IMR-90 (cell line): ENCODE measurements around the gene ATP12A. TPM values are rescaled to one million over a fixed set of nuclear protein-coding genes. Genes with fewer than 3 reads are reported as not detected.

Source experiments
- ATAC-seq: fragments of 200-7000 bp; cut with Tn5 transposase; 2 replicates; pipeline ENCODE4 v1.9.1; 2020; ENCODE audit warnings: low read depth, mild to moderate bottlenecking, moderate library complexity
- BruUV-seq: library from RNA; stranded (reverse); fragments of 400-500 nt; replicated peaks from 2 replicates; lab custom pipeline; 2021; lab: Mats Ljungman, UMichigan
- CTCF ChIA-PET: fragments of 300-600 bp; formaldehyde crosslinking; extraction: SDS; loops from one replicate; lab custom pipeline; 2021; ENCODE audit warnings: antibody characterized with exemption; lab: Yijun Ruan, JAX
- POLR2A ChIA-PET: fragments of 300-600 bp; sonication (Branson Sonifier 250); formaldehyde crosslinking; loops from one replicate; lab custom pipeline; 2022; ENCODE audit warnings: antibody characterized with exemption; ENCODE audit not compliant: unreplicated experiment; lab: Charles Lee
- DNase-seq: peaks from one replicate; pipeline ENCODE4 v3.0.0; 2013
- H2AFZ ChIP-seq: replicated peaks from 2 replicates; pipeline ENCODE3; 2013; ENCODE audit warnings: low read length, mild to moderate bottlenecking; ENCODE audit not compliant: poor library complexity
- H2AK5ac ChIP-seq: 2 replicates; pipeline ENCODE4 v1.6.1; 2013; ENCODE audit warnings: low read depth, low read length, inconsistent platforms
- H2AK9ac ChIP-seq: replicated peaks from 2 replicates; pipeline ENCODE3; 2013; ENCODE audit warnings: mild to moderate bottlenecking, low read depth, low read length, moderate library complexity; ENCODE audit not compliant: poor library complexity
- H2BK120ac ChIP-seq: 2 replicates; pipeline ENCODE4 v1.6.1; 2013; ENCODE audit warnings: low read depth, low read length, inconsistent platforms
- H2BK15ac ChIP-seq: 3 replicates; pipeline ENCODE4 v1.6.1; 2013; ENCODE audit warnings: low read depth, low read length, inconsistent platforms
- H2BK20ac ChIP-seq: 2 replicates; pipeline ENCODE4 v1.6.1; 2013; ENCODE audit warnings: low read depth, mild to moderate bottlenecking, inconsistent platforms, low read length, moderate library complexity
- H2BK5ac ChIP-seq: 2 replicates; pipeline ENCODE4 v1.6.1; 2013; ENCODE audit warnings: mild to moderate bottlenecking, low read depth, low read length, inconsistent platforms; ENCODE audit not compliant: poor library complexity, severe bottlenecking
- H3K14ac ChIP-seq: replicated peaks from 2 replicates; pipeline ENCODE4 v1.6.1; 2013; ENCODE audit warnings: low read depth, low read length, inconsistent platforms
- H3K18ac ChIP-seq: 2 replicates; pipeline ENCODE4 v1.6.1; 2013; ENCODE audit warnings: low read depth, low read length, control low read depth
- H3K23ac ChIP-seq: 2 replicates; pipeline ENCODE4 v1.6.1; 2013; ENCODE audit warnings: low read depth, low read length, inconsistent platforms
- H3K27ac ChIP-seq: 2 replicates; pipeline ENCODE4 v1.5.1; 2013; ENCODE audit warnings: mild to moderate bottlenecking, control low read depth, low read length; ENCODE audit not compliant: insufficient read depth
- H3K27me3 ChIP-seq: 2 replicates; pipeline ENCODE4 v1.6.1; 2013; ENCODE audit warnings: low read length; ENCODE audit not compliant: control insufficient read depth, insufficient read depth
- H3K36me3 ChIP-seq: 2 replicates; pipeline ENCODE4 v1.6.1; 2013; ENCODE audit warnings: low read length, mixed read lengths; ENCODE audit not compliant: control insufficient read depth, insufficient read depth
- H3K4ac ChIP-seq: 2 replicates; pipeline ENCODE4 v1.6.1; 2013; ENCODE audit warnings: low read depth, low read length, inconsistent platforms
- H3K4me1 ChIP-seq: 2 replicates; pipeline ENCODE4 v1.6.1; 2013; ENCODE audit warnings: low read length, mixed read lengths; ENCODE audit not compliant: control insufficient read depth, insufficient read depth
- H3K4me2 ChIP-seq: 2 replicates; pipeline ENCODE4 v1.6.1; 2013; ENCODE audit warnings: low read depth, mild to moderate bottlenecking, control low read depth, low read length, moderate library complexity
- H3K4me3 ChIP-seq: 2 replicates; pipeline ENCODE4 v1.5.1; 2013; ENCODE audit warnings: low read depth, mild to moderate bottlenecking, control low read depth, low read length, moderate library complexity; ENCODE audit not compliant: insufficient read depth
- H3K56ac ChIP-seq: 2 replicates; pipeline ENCODE4 v1.6.1; 2013; ENCODE audit warnings: low read length, inconsistent platforms; ENCODE audit not compliant: insufficient read depth; ENCODE audit errors: extremely low read depth
- H3K79me1 ChIP-seq, 2 experiments: 2 replicates each; pipeline ENCODE4 v1.6.1; 2013; ENCODE audit warnings: low read length in 2 of 2, inconsistent platforms in 1 of 2, low read depth in 1 of 2
- H3K9ac ChIP-seq: 2 replicates; pipeline ENCODE4 v1.6.1; 2013; ENCODE audit warnings: low read depth, low read length, control low read depth
- H3K9me1 ChIP-seq: 2 replicates; pipeline ENCODE4 v1.6.1; 2013; ENCODE audit warnings: low read length, inconsistent platforms; ENCODE audit not compliant: insufficient read depth
- H3K9me3 ChIP-seq: 2 replicates; pipeline ENCODE4 v1.6.1; 2013; ENCODE audit warnings: low read length; ENCODE audit not compliant: control insufficient read depth, insufficient read depth
- H4K20me1 ChIP-seq: 2 replicates; pipeline ENCODE4 v1.6.1; 2013; ENCODE audit warnings: low read length, inconsistent platforms; ENCODE audit not compliant: insufficient read depth
- H4K5ac ChIP-seq: 2 replicates; pipeline ENCODE4 v1.6.1; 2013; ENCODE audit warnings: mild to moderate bottlenecking, low read depth, low read length, control low read depth
- H4K8ac ChIP-seq, 2 experiments: 2 replicates each; pipeline ENCODE4 v1.6.1; 2013; ENCODE audit warnings: low read depth in 2 of 2, low read length in 2 of 2, control low read depth in 1 of 2, inconsistent platforms in 1 of 2
- H4K91ac ChIP-seq: 2 replicates; pipeline ENCODE4 v1.6.1; 2013; ENCODE audit warnings: low read depth, low read length, inconsistent platforms; ENCODE audit not compliant: insufficient read depth
- CEBPB ChIP-seq: IDR thresholded peaks from 2 replicates; pipeline ENCODE4 v1.6.1; 2012; ENCODE audit warnings: low read depth, low read length, improper control_type of control experiment
- CHD1 ChIP-seq: IDR thresholded peaks from 2 replicates; pipeline ENCODE4 v1.6.1; 2012; ENCODE audit warnings: low read depth, low read length, improper control_type of control experiment
- MAFK ChIP-seq: IDR thresholded peaks from 2 replicates; pipeline ENCODE4 v1.6.1; 2012; ENCODE audit warnings: low read depth, low read length, improper control_type of control experiment
- MAZ ChIP-seq: IDR thresholded peaks from 2 replicates; pipeline ENCODE4 v1.6.1; 2012; ENCODE audit warnings: low read depth, mild to moderate bottlenecking, low read length, improper control_type of control experiment, moderate library complexity, borderline replicate concordance
- NFE2L2 ChIP-seq: fragments of 150-350 bp; IDR thresholded peaks from 2 replicates; pipeline ENCODE4 v1.6.1; 2016; ENCODE audit warnings: low read depth, mild to moderate bottlenecking, low read length
- POLR2A ChIP-seq: IDR thresholded peaks from 2 replicates; pipeline ENCODE4 v1.6.1; 2012; ENCODE audit warnings: mild to moderate bottlenecking, low read depth, low read length
- RAD21 ChIP-seq: IDR thresholded peaks from 2 replicates; pipeline ENCODE4 v1.6.1; 2012; ENCODE audit warnings: low read length, improper control_type of control experiment
- RCOR1 ChIP-seq: IDR thresholded peaks from 2 replicates; pipeline ENCODE4 v1.6.1; 2012; ENCODE audit warnings: mild to moderate bottlenecking, low read length, improper control_type of control experiment; ENCODE audit not compliant: insufficient replicate concordance
- RFX5 ChIP-seq: IDR thresholded peaks from 2 replicates; pipeline ENCODE4 v1.8.0; 2012; ENCODE audit warnings: low read depth, mild to moderate bottlenecking, low read length, moderate library complexity
- USF2 ChIP-seq: fragments of 150-350 bp; IDR thresholded peaks from 2 replicates; pipeline ENCODE4 v1.6.1; 2017; ENCODE audit warnings: mild to moderate bottlenecking, antibody characterized with exemption, low read length, low read depth
- WGBS, 2 experiments: methylation state at CpG; one replicate each; pipeline versions ENCODE4 v1.1.5 to v1.1.7; 2013; ENCODE audit warnings: missing lambda C conversion rate in 2 of 2; ENCODE audit not compliant: insufficient read length in 1 of 2; ENCODE audit errors: extremely low coverage in 2 of 2; 5-methylcytosine and 5-hydroxymethylcytosine counted together
- dilution Hi-C: fragments of 300-500 bp; cut with HindIII; formaldehyde crosslinking; loops from one replicate; pipeline ENCODE4 v1.14.3; 2018; ENCODE audit warnings: low sequenced_read_pairs; ENCODE audit not compliant: unreplicated experiment
- in situ Hi-C: fragments of 300-500 bp; cut with MboI; formaldehyde crosslinking; loops from 3 replicates; pipeline ENCODE4 v1.14.3; 2019; ENCODE audit warnings: low sequenced_read_pairs, inconsistent platforms, mixed read lengths
- intact Hi-C: fragments of 100-400 bp; cut with micrococcal nuclease; formaldehyde crosslinking; loops from 2 replicates; pipeline ENCODE4 v1.10.0; 2022
- polyA plus RNA-seq, 3 experiments: library from polyadenylated mRNA; depleted of rRNA; stranded (reverse); fragments of >200 nt; gene quantifications; 2 replicates each; pipeline ENCODE4 v1.2.3, GENCODE V29; 2012; ENCODE audit warnings: low replicate concordance in 1 of 3
- total RNA-seq: library from RNA; depleted of rRNA; stranded (reverse); fragments of >200 nt; gene quantifications from 2 replicates; pipeline ENCODE4 v1.2.3, GENCODE V29; 2012

Gene ATP12A
- total and polyA plus RNA-seq, 2 of the 4 experiments (the other 2 are of a cell fraction): not detected

DNA sequence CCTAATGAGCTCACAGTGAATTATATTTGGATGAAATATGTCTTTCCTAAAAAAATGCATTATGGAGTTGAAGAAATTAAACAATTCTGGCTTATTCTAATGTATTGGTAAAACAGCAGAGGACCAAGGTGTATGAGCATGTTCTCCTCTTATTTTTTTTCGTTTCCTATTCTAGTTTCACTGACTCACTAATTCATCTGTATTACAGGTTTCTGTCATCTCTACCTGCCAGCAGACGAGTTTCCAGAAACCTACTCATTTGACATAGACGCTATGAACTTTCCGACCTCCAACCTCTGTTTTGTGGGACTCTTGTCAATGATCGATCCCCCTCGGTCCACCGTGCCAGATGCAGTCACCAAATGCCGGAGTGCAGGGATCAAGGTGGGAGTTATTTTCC, 20.3 kb downstream of the ATP12A start:
- in situ Hi-C loops: no loop called here
- BruUV-seq: no TSS peak
- WGBS, 2 experiments: no CpG with 5 or more reads among the region's 8 CpGs

More for the DNA sequence above, 20.3 kb downstream of the ATP12A start:
- no peak overlapping the region for H2AFZ ChIP-seq
- H4K20me1 ChIP-seq: no peaks in the 10 kb centered on the region
- no peaks in the 10 kb centered on the region for H3K4me1 ChIP-seq
- H4K8ac ChIP-seq: no peak overlapping the region
- no peak overlapping the region for H2BK120ac ChIP-seq
- no peak overlapping the region for H3K4ac ChIP-seq
- DNase-seq (no peak), ATAC-seq (no peak)
- no peak overlapping the region for H3K4me3 ChIP-seq
- no peak overlapping the region for H2BK20ac ChIP-seq
- intact Hi-C loops: no loop called here
- no peak overlapping the region for H4K91ac ChIP-seq
- H3K27me3 ChIP-seq: peaks cover 12% of the 10 kb centered on the region
- no peaks in the 10 kb centered on the region for H3K9me3 ChIP-seq
- TF ChIP-seq USF2 (no peak), MAFK (no peak), CHD1 (no peak), CEBPB (no peak), MAZ (no peak), NFE2L2 (no peak), RFX5 (no peak), RAD21 (no peak), POLR2A (no peak), RCOR1 (no peak)
- no peaks in the 10 kb centered on the region for H3K9me1 ChIP-seq
- H3K23ac ChIP-seq: no peak overlapping the region
- H2AK5ac ChIP-seq: no peak overlapping the region
- no peak overlapping the region for H2AK9ac ChIP-seq
- H3K27ac ChIP-seq: no peak overlapping the region
- H3K36me3 ChIP-seq: no peaks in the 10 kb centered on the region
- ChIA-PET CTCF (no interaction called here), POLR2A (no interaction called here)
- H3K14ac ChIP-seq: no peak overlapping the region
- no peak overlapping the region for H3K18ac ChIP-seq
- no peak overlapping the region for H2BK15ac ChIP-seq
- no peak overlapping the region for H2BK5ac ChIP-seq
- H3K9ac ChIP-seq: no peak overlapping the region
- H4K5ac ChIP-seq: no peak overlapping the region
- no peak overlapping the region for H3K56ac ChIP-seq
- dilution Hi-C loops: no loop called here
- no peaks in the 10 kb centered on the region for H3K79me1 ChIP-seq
- no peak overlapping the region for H3K4me2 ChIP-seq
